Adipocyte (in vitro differentiated cells): ENCODE data around the gene ARF5.

Experiments
- DNase-seq: peaks from one replicate; pipeline ENCODE4 v3.0.0-alpha.2; 2015; ENCODE audit warnings: low read depth
- H3K27me3 ChIP-seq: replicated peaks from 2 replicates; pipeline ENCODE4 v1.7.0; 2013; ENCODE audit warnings: mild to moderate bottlenecking, low read length, moderate library complexity; ENCODE audit not compliant: control insufficient read depth, insufficient read depth
- H3K36me3 ChIP-seq: 2 replicates; pipeline ENCODE4 v1.7.0; 2013; ENCODE audit warnings: low read length, mild to moderate bottlenecking, moderate library complexity; ENCODE audit not compliant: control insufficient read depth, insufficient read depth, severe bottlenecking
- H3K4me1 ChIP-seq: 2 replicates; pipeline ENCODE4 v1.7.0; 2013; ENCODE audit warnings: mild to moderate bottlenecking, low read length, moderate library complexity; ENCODE audit not compliant: control insufficient read depth, insufficient read depth
- H3K4me3 ChIP-seq: 2 replicates; pipeline ENCODE4 v1.7.0; 2013; ENCODE audit warnings: mild to moderate bottlenecking, low read length, moderate library complexity
- H3K9ac ChIP-seq: 2 replicates; pipeline ENCODE4 v1.7.0; 2013; ENCODE audit warnings: mild to moderate bottlenecking, low read length, moderate library complexity
- H3K9me3 ChIP-seq: 2 replicates; pipeline ENCODE4 v1.7.0; 2013; ENCODE audit warnings: mild to moderate bottlenecking, low read length, moderate library complexity; ENCODE audit not compliant: control insufficient read depth

Gene ARF5

DNA sequence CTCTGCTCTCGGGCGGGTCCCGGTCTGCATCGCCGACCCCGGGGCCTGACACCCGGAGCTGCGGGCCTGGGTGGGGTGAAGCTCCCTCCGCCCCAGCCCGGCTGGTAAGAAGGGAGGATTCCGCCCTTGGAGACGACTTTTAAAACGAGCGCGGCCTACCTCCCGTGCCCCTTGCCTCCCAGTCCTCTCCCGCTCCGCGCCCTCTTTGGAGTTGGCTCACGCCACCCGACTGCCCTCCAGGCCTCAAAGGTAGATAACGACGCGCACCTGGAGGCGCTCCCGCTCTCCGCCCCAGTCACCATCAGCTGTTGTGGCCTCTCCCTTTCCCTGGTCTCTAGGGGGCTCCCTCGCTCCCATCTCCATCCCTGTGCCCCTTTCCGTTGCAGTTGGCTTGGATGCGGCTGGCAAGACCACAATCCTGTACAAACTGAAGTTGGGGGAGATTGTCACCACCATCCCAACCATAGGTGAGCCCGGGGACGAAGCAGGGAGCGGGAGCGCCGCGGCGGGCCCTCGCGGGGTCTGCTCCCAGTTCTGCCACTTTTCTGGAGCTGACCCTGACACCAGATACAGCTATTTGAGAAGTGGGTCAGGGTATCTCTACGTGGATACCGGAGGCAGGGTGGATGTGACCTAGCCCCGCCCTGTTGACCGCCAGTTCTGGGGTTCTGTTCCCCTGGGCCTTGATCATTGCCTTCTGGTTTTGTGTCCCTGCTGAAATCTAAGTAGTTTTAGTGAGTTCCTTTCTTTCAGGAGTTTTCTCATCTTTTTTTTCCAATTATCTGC, 679 bp downstream of the ARF5 start:
- H3K4me3 ChIP-seq, result peak overlapping the region; percentile 94
- peaks cover 34% of the 10 kb centered on the region for H3K4me1 ChIP-seq
- H3K9me3 ChIP-seq, result no peaks in the 10 kb centered on the region
- H3K36me3 ChIP-seq, result peaks cover 16% of the 10 kb centered on the region
- DNase-seq, result peak; percentile 78
- H3K27me3 ChIP-seq, result no peaks in the 10 kb centered on the region
- H3K9ac ChIP-seq, result peak overlapping the region; percentile 90

DNA sequence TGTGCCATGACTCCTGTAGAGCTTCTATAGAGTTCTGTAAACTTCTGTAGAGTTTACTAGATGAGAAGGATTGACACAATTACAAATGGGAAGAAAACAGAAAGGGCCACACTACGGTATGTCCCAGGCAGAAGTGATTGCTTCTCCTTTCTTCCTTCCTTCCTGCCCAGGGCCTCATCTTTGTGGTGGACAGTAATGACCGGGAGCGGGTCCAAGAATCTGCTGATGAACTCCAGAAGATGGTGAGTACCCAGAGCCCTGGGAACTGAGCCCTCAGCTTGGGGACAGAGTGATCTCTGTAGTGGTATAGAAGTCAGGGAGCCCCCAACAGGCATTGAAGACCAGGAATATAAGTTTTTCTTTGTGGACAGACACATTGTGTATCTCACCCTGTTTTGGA, 1.7 kb downstream of the ARF5 start:
- peak overlapping the region; percentile 90 for H3K9ac ChIP-seq
- DNase-seq, result no peak
- peak overlapping the region; percentile 94 for H3K4me3 ChIP-seq
- peaks cover 16% of the 10 kb centered on the region for H3K36me3 ChIP-seq
- no peaks in the 10 kb centered on the region for H3K9me3 ChIP-seq
- no peaks in the 10 kb centered on the region for H3K27me3 ChIP-seq
- peaks cover 24% of the 10 kb centered on the region for H3K4me1 ChIP-seq

DNA sequence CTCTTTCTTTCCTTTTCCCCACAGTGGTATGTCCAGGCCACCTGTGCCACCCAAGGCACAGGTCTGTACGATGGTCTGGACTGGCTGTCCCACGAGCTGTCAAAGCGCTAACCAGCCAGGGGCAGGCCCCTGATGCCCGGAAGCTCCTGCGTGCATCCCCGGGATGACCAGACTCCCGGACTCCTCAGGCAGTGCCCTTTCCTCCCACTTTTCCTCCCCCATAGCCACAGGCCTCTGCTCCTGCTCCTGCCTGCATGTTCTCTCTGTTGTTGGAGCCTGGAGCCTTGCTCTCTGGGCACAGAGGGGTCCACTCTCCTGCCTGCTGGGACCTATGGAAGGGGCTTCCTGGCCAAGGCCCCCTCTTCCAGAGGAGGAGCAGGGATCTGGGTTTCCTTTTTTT, 3.0 kb downstream of the ARF5 start:
- Histone ChIP-seq H3K9ac (no peak overlapping the region), H3K27me3 (no peaks in the 10 kb centered on the region), H3K4me1 (peaks cover 20% of the 10 kb centered on the region), H3K9me3 (no peaks in the 10 kb centered on the region), H3K4me3 (no peak overlapping the region), H3K36me3 (peaks cover 16% of the 10 kb centered on the region)
- DNase-seq, result no peak

DNA sequence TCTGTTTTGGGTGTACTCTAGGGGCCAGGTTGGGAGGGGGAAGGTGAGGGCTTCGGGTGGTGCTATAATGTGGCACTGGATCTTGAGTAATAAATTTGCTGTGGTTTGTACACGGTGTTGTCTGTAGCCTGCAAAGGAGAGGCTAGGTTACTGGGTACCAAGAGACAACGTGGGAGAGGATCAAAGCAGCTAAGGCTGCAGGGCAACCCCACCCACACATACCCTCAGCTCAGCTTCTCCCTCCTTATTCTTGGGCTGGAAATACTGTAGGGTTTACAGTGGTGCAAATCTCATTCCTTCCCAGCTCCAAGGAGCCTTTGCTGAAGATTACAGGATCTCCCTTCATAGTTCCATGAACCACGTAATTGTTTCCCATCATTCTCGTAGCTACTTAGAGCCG, 3.4 kb downstream of the ARF5 start:
- H3K9ac ChIP-seq, result no peak overlapping the region
- no peaks in the 10 kb centered on the region for H3K27me3 ChIP-seq
- DNase-seq, result no peak
- peaks cover 20% of the 10 kb centered on the region for H3K4me1 ChIP-seq
- H3K4me3 ChIP-seq, result no peak overlapping the region
- peaks cover 16% of the 10 kb centered on the region for H3K36me3 ChIP-seq
- no peaks in the 10 kb centered on the region for H3K9me3 ChIP-seq

DNA sequence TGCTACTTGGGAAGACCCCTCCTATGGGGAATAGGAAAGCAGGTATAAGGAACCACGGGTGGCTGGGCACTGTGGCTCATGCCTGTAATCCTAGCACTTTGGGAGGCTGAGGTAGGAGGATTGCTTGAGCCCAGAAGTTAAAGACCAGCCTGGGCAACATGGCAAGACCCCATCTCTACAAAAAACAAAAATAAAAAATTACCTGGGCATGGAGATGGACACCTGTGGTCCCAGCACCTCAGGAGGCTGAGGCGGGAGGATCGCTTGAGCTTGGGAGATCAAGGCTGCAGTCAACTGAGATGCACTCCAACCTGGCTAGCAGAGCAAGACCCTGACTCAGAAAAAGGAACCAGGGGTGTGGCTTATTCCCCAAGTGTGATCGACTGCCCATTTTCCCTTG, 4.3 kb downstream of the ARF5 start:
- H3K36me3 ChIP-seq, result peaks cover 16% of the 10 kb centered on the region
- H3K9me3 ChIP-seq, result no peaks in the 10 kb centered on the region
- no peak overlapping the region for H3K4me3 ChIP-seq
- H3K4me1 ChIP-seq, result peaks cover 16% of the 10 kb centered on the region
- no peak for DNase-seq
- no peak overlapping the region for H3K9ac ChIP-seq
- H3K27me3 ChIP-seq, result no peaks in the 10 kb centered on the region

DNA sequence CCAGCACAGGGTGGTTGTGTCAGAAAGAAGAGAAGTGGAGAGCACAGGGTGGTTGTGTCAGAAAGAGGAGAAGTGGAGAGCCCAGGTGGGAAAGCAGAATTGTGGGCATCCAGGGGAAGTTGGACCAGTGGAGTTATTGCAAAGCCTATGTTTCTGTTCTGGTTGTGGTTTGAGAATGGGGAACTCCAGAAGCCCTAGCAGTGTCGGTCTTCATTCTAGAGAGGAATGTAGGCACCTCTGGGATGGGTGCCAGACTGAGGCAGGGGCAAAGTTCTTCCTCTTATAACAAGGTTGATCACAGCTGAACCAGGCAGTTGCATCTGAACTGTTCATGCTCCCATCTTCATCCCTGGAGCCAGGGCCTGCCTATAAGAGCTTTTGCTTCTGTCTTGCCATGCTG, 6.3 kb downstream of the ARF5 start:
- H3K9ac ChIP-seq, result no peak overlapping the region
- H3K36me3 ChIP-seq, result peaks cover 16% of the 10 kb centered on the region
- H3K9me3 ChIP-seq, result no peaks in the 10 kb centered on the region
- peaks cover 6% of the 10 kb centered on the region for H3K4me1 ChIP-seq
- no peaks in the 10 kb centered on the region for H3K27me3 ChIP-seq
- no peak overlapping the region for H3K4me3 ChIP-seq
- no peak for DNase-seq

DNA sequence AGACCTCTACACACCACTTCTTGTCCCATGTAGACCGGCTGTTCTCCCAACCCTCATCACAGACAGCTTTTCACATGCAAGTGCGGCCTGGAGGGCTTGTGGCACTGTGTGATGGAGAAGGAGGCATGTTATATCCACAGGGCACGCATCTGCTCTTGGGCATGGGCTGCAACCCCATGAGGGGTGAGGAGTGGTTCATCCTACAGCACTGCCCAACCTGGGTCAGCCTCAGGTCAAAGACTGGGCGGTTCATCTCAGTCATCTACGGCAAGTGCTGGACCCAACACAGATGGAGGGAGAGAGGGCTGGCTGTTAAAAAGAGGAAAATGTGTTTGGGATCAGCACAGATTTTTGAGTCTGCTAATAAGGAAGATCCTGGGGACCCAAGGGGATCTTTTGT, 7.5 kb downstream of the ARF5 start:
- Histone ChIP-seq H3K4me1 (no peaks in the 10 kb centered on the region), H3K27me3 (no peaks in the 10 kb centered on the region), H3K36me3 (peaks cover 13% of the 10 kb centered on the region), H3K9ac (no peak overlapping the region), H3K4me3 (no peak overlapping the region), H3K9me3 (no peaks in the 10 kb centered on the region)
- no peak for DNase-seq

DNA sequence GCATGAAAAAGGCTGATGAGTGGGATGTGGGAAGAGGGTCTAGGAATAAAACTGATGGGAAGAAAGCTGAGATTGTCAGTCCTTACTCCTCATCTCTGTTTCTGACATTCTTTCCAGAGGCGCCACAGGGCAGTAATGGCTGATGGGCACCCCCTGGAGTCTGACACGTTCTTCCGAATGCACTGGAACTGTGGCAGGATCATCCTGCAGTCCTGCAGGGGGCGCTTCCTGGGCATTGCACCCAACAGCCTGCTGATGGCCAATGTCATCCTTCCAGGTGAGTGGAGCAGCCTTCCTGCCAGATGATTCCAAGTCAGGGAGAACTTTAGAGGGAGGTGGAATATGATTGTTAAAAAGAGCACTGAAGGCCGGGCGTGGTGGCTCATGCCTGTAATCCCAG, 10.1 kb downstream of the ARF5 start:
- Histone ChIP-seq H3K36me3 (no peaks in the 10 kb centered on the region), H3K4me3 (no peak overlapping the region), H3K9ac (no peak overlapping the region), H3K4me1 (no peaks in the 10 kb centered on the region), H3K27me3 (no peaks in the 10 kb centered on the region), H3K9me3 (no peaks in the 10 kb centered on the region)
- no peak for DNase-seq

DNA sequence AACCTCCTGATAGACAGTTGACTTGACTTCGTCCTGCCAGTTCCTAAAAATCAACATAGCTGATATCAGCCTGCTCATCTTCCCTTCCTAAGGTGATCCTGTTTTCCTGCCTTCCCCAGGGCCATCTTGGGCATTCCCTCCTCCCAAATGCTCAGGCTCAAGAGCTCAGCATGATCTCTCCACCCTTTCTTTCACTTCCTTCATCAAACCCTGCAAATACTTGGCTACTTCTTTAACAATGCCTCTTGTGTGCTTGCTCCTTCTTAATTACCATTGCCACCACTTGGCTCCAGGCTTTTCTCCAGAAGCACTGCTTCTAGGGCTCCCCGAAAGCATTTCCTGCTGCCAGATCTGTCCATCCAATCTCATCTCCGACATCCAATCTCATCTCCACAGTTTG, 12.7 kb downstream of the ARF5 start:
- Histone ChIP-seq H3K36me3 (no peaks in the 10 kb centered on the region), H3K9ac (no peak overlapping the region), H3K9me3 (peaks cover 11% of the 10 kb centered on the region), H3K27me3 (no peaks in the 10 kb centered on the region), H3K4me1 (no peaks in the 10 kb centered on the region), H3K4me3 (no peak overlapping the region)
- DNase-seq, result no peak

DNA sequence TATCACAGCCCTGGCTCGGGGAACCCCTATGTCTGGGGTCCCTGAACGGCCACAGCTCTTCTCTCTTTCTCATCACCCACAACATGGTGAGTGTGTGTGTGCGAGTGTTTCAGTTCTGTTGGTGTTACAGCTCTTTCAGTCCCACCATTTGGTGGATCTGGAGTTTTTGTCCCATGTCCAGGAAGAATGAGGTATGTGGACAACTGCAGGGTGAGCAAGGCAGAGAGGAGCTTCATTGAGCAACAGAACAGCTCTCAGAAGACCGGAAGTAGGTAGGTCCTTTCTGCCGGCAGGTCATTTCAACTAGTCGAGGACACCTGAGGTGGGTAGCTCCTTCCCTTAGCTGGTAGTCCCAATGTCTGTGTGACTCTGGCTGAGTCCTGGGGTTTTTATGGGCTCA, 20.2 kb downstream of the ARF5 start:
- Histone ChIP-seq H3K4me3 (no peak overlapping the region), H3K9ac (no peak overlapping the region), H3K36me3 (no peaks in the 10 kb centered on the region), H3K9me3 (peaks cover 11% of the 10 kb centered on the region), H3K4me1 (no peaks in the 10 kb centered on the region), H3K27me3 (peaks cover 8% of the 10 kb centered on the region)
- no peak for DNase-seq

DNA sequence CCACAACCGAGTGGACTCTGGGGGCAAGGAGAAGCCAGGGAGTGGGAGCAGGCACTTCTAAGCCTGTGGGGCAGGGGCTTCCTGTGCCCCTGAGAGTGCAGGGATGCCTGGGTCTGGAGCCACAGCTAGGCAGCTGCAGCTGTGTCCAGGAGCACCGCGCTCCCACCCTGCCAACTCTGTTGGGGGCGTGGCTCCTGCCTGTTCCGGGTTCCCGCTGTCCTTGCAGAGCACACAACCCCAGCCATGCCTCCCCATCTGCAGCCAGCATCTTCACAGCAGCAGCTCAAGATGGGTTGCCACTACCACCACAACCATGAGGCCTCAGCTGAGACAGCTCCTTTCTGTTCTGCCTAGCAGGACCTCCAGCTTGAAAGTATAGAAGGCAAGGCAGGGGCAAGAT, 21.1 kb downstream of the ARF5 start:
- no peak overlapping the region for H3K9ac ChIP-seq
- DNase-seq, result no peak
- no peaks in the 10 kb centered on the region for H3K4me1 ChIP-seq
- H3K9me3 ChIP-seq, result peaks cover 7% of the 10 kb centered on the region
- peaks cover 17% of the 10 kb centered on the region for H3K27me3 ChIP-seq
- no peaks in the 10 kb centered on the region for H3K36me3 ChIP-seq
- H3K4me3 ChIP-seq, result no peak overlapping the region

DNA sequence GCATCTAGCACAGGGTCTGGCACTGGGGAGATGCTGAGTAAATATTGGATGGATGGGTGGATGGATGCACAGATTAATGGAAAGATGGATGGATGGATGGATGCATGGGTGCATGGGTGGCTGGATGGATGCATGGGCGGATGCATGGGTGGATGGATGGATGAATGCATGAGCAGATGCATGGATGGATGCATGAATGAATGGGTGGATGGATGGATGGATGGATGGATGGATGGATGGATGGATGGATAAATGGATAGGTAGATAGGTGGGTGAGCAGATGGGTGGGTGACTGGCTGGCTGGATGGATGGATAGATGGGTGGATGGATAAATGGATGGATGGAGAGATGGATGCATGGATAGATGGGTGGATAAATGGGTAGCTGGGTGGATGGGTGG, 24.1 kb downstream of the ARF5 start:
- H3K27me3 ChIP-seq, result peaks cover 36% of the 10 kb centered on the region
- no peak overlapping the region for H3K4me3 ChIP-seq
- no peak overlapping the region for H3K9ac ChIP-seq
- H3K9me3 ChIP-seq, result no peaks in the 10 kb centered on the region
- H3K4me1 ChIP-seq, result no peaks in the 10 kb centered on the region
- no peak for DNase-seq
- H3K36me3 ChIP-seq, result no peaks in the 10 kb centered on the region
